Fibroblast of skin of left biceps (primary cell): ENCODE measurements around the gene LIN28B.
A peak's percentile ranks its signal among the peaks of the same experiment; 100 is the strongest.
"Not testable (repeated sequence)": the region's sequence is repeated elsewhere in the genome, so short reads cannot be mapped to it uniquely, and the experiment has no call there.

ENCODE experiments used
- DNase-seq, 2 experiments: peaks; one replicate each; pipeline ENCODE4 v3.0.0-alpha.2; 2013; ENCODE audit warnings: low read depth in 2 of 2

LIN28B gene

GRCh38 chr6:105013459-105013858 is 56.6 kb downstream of the LIN28B start:
- not testable (repeated sequence) for DNase-seq

GRCh38 chr6:105014448-105014847 is 57.5 kb downstream of the LIN28B start:
- DNase-seq = no peak

- no peak for DNase-seq
Measured at GRCh38 chr6:105014954-105015353, 58.0 kb downstream of the LIN28B start.

GRCh38 chr6:105015482-105015881 is 58.6 kb downstream of the LIN28B start:
- DNase-seq = peak; percentile 33 to 40

GRCh38 chr6:105019285-105019684 is 62.4 kb downstream of the LIN28B start:
- DNase-seq = no peak

- DNase-seq = no peak
Measured at GRCh38 chr6:105021399-105021798, 64.5 kb downstream of the LIN28B start.

GRCh38 chr6:105022416-105022815 is 65.5 kb downstream of the LIN28B start:
- DNase-seq = no peak

GRCh38 chr6:105024803-105025202 is 67.9 kb downstream of the LIN28B start:
- DNase-seq = no peak

- DNase-seq = no peak
Measured at GRCh38 chr6:105028898-105029297, 72.0 kb downstream of the LIN28B start.

- no peak for DNase-seq
Measured at GRCh38 chr6:105029581-105029980, 72.7 kb downstream of the LIN28B start.

- no peak for DNase-seq
Measured at GRCh38 chr6:105034470-105034869, 77.6 kb downstream of the LIN28B start.

GRCh38 chr6:105035299-105035698 is 78.4 kb downstream of the LIN28B start:
- no peak for DNase-seq

- no peak for DNase-seq
Measured at GRCh38 chr6:105036351-105036750, 79.4 kb downstream of the LIN28B start.

GRCh38 chr6:105038259-105038658 is 81.4 kb downstream of the LIN28B start:
- no peak for DNase-seq

GRCh38 chr6:105041880-105042279 is 85.0 kb downstream of the LIN28B start:
- DNase-seq = no peak

- no peak for DNase-seq
Measured at GRCh38 chr6:105042648-105043047, 85.7 kb downstream of the LIN28B start.

GRCh38 chr6:105043979-105044378 is 87.1 kb downstream of the LIN28B start:
- DNase-seq = no peak

GRCh38 chr6:105045526-105045925 is 88.6 kb downstream of the LIN28B start:
- peak in 1 of 2 experiments; percentile 6 for DNase-seq

- DNase-seq = peak; percentile 13 to 16
Measured at GRCh38 chr6:105051941-105052471, 95.1 kb downstream of the LIN28B start.

GRCh38 chr6:105056646-105057045 is 99.7 kb downstream of the LIN28B start:
- no peak for DNase-seq

- DNase-seq = no peak
Measured at GRCh38 chr6:105057160-105057559, 100.3 kb downstream of the LIN28B start.

- no peak for DNase-seq
Measured at GRCh38 chr6:105058316-105058715, 101.4 kb downstream of the LIN28B start.

GRCh38 chr6:105058846-105059245 is 101.9 kb downstream of the LIN28B start:
- no peak for DNase-seq

GRCh38 chr6:105066233-105066632 is 109.3 kb downstream of the LIN28B start:
- no peak for DNase-seq
